ENCODE measurements around the gene C2orf68. TPM values are rescaled to one million over a fixed set of nuclear protein-coding genes. Genes with fewer than 3 reads are reported as not detected.

The C2orf68 gene
- total and polyA plus RNA-seq, 9 of the 15 experiments (the other 6 are each of a cell fraction or from before 2014, with no cell fraction given) = 22.1 to 50.0 (median 31.8) TPM

- no peak for TF ChIP-seq ZNF717 (CRISPR knock-in tag; IDR thresholded peaks at IDR 0.05)
- TF ChIP-seq RREB1 (CRISPR knock-in tag; IDR thresholded peaks at IDR 0.05) = peak; percentile 59; the same call in 1 of the 2 replicates
- TF ChIP-seq ZNF280A (IDR thresholded peaks at IDR 0.05; ENCODE audit: low read depth, partially characterized antibody) = no peak
- TF ChIP-seq MBD2 (IDR thresholded peaks at IDR 0.05; ENCODE audit: borderline replicate concordance, low read depth) = 0 out of 2 replicates have a peak, but pooled peaks have one; percentile 38
- no peak for TF ChIP-seq TFE3 (CRISPR knock-in tag; IDR thresholded peaks at IDR 0.05)
- no peak for TF ChIP-seq REST (IDR thresholded peaks at IDR 0.05; ENCODE audit: borderline replicate concordance)
- peak; percentile 35; the same call in 1 of the 2 replicates for TF ChIP-seq REST (CRISPR knock-in tag; IDR thresholded peaks at IDR 0.05; ENCODE audit: low read depth)
- no peak for TF ChIP-seq ZNF143 (CRISPR knock-in tag; IDR thresholded peaks at IDR 0.05)
- TF ChIP-seq ARID2 (IDR thresholded peaks at IDR 0.05) = no peak
These were observed 26.7 kb downstream of the C2orf68 start (continued) for GRCh38 chr2:85584857-85585780.
